Stimulated activated CD4-positive, alpha-beta T cell treated with anti-CD3 and anti-CD28 coated beads, TNF-alpha, amount 100 ng/mL, for 1 hour (primary cell): ENCODE results near the gene PTPRM.

Experiments
- DNase-seq, 3 donors: peaks; one replicate each; pipeline ENCODE4 v3.0.0-alpha.2; 2020; ENCODE audit warnings: low read depth in 3 of 3, low spot score in 1 of 3

The PTPRM gene

GRCh38 chr18:7663366-7664312 lies 96.5 kb downstream of the PTPRM start:
- DNase-seq = no peak

GRCh38 chr18:7666195-7666776 lies 99.2 kb downstream of the PTPRM start:
- no peak for DNase-seq

- no peak for DNase-seq
These were observed 101.3 kb downstream of the PTPRM start for GRCh38 chr18:7668392-7668791.

GRCh38 chr18:7669361-7669760 lies 102.2 kb downstream of the PTPRM start:
- DNase-seq = no peak

GRCh38 chr18:7671105-7671504 lies 104.0 kb downstream of the PTPRM start:
- no peak for DNase-seq

DNA sequence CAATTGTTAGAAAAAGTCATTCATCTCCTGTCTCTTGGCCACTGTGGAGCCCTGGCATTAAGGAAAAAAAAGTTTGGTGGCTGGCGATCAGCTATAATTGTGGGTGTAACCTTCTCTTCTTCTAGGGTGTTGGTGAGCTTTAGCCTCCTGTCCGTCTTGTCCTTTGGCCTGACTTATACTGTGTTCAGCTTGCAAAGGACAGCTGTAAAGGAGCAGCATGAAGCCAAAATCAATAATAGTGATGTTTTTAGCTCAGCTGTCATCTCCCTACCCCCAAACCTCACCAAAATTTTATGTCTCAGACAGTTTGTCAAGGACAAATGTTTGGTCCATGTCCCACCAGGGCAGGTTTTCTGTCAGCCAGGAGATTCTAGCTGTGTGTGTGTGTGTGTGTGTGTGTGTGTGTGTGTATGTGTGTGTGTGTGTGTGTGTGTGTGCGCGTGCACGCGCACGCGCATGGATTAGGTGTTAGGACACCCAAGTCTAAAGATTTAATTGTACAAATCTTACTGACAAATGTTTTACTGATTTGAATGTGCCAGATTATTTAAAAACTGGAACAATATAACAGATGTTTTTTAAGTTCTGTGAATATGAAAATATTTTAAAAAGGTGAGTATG lies 109.2 kb downstream of the PTPRM start:
- no peak for DNase-seq

DNA sequence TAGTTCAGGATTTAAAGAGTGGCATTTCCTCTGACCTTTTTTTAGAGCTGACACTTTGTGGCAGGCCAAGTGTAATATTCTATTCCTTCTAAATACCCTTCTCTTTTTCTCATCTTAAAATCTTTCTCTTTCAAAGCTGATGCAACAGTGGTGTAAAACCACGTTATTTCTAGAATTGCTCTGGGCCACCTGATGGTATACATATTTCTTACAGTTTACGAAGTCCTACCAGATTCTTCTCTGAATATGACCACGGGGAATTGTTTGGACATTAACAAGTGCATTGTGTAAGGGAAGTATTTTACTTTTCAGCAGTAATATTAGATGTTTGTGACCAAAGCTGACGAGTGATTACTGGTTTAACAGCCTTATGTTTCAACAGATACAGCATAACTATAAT lies 109.9 kb downstream of the PTPRM start:
- no peak for DNase-seq

DNA sequence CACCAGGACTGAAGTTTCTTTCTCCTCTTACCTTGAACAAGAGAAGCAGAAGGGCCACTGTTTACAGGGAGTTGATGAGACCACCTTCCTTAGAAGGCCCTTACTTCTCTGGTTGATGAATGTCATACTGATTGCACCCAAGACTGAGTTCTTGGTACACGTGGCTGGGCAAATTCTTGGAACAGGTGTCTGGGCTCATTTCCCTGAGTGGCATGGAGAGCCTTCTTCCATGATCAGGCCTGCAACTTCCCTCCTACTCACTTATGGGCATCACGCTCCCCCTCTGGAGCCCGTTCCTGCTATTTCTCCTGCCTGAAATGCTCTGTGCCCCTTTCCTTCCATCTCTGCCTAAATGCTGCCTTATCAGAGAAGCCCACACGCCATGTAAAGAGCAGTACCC lies 110.3 kb downstream of the PTPRM start:
- DNase-seq = no peak

GRCh38 chr18:7678389-7678788 lies 111.3 kb downstream of the PTPRM start:
- no peak for DNase-seq

GRCh38 chr18:7678801-7679200 lies 111.7 kb downstream of the PTPRM start:
- no peak for DNase-seq

- no peak for DNase-seq
These were observed 114.2 kb downstream of the PTPRM start for GRCh38 chr18:7681298-7681697.

- no peak for DNase-seq
These were observed 115.2 kb downstream of the PTPRM start for GRCh38 chr18:7682321-7682720.

DNA sequence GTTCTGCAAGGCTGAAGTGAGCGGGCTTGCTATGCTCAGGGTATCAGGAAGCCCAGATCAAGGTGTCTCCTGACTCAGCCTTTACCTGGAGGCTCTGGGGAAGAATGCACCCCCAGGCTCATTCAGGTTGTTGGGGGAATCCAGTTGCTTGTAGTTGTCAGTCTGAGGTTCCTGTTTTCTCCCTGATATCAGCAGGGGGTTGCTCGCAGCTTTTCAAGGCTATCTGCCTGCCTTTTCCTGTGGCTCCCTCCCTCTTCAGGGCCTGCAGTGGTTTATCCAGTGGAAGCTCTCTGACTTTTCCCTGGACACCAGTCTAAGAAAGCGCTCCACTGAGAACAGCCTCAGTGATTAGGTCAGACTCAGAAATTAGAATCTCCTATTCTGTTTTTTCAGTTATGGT lies 116.6 kb downstream of the PTPRM start:
- no peak for DNase-seq

DNA sequence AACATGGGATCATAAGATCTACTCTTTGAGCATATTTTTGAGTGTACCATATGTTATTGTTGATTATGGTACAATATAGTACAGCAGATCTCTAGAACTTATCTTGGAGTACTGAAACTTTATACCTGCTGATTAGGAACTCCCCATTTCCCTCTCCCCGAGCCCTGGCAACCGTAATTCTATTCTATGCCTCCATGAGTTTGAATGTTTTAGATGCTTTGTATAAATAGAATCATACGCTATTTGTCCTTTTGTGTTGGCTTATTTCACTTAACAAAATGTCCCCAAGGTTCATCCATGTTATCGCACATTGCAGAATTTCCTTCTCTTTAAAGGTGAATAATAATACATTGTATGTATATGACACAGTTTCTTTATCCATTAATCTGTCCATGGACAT lies 117.2 kb downstream of the PTPRM start:
- DNase-seq = no peak

- no peak for DNase-seq
These were observed 117.8 kb downstream of the PTPRM start for GRCh38 chr18:7684966-7685365.

DNA sequence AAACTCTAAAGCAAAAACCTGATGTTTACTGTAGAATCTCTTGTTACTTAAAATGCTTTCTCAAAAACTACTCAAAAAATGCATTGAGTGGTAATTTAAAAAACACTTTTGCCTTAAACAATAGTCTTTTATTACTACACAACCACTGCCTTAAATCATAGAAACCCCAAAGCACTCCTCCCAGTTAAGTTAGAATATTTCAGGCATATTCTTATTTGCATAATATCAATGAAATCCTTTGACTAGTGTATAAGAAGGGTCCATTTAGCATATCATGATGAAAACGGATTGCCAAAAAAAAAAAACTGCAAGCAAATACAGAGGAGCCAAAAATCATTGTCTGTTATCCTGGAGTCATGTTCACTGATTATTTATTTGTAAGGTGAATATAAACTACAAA lies 119.2 kb downstream of the PTPRM start:
- DNase-seq = no peak

DNA sequence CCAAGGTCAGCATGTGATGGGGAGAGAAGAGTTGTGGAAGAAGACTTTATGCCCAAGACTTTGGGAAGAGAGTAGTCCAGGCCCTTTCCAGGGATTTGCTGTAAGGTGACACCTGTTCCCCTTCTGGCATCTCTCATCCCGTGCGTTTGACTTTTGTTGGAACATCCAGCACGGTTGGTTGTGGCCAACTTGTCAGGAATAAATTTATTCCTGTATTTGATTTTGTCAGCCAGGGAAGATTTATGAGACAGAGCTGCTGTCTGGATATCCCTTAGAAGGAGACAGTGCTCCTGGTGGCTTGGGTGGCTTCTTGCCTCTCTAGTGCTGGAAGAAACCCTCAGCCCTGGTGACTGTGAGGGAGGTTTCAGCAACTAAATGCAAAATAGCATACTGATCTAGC lies 121.5 kb downstream of the PTPRM start:
- no peak for DNase-seq

DNA sequence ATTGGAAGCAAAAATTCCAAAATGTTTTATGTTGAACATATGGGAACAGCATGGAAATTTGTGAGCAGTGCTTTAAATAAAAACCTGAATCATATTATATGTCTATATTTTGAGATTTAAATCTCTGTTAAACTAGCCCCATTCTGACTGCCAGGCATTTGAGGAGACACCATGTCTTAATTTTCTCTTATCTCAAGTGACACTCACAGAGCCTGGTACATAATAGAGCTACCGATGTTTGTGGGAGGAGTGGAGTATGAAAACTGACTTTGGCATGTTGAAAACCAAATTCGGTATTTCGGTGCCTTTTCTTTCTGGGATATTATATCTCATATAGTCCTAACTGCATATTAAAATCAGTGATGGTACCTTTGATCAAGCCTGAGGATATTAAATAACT lies 124.1 kb downstream of the PTPRM start:
- no peak for DNase-seq

DNA sequence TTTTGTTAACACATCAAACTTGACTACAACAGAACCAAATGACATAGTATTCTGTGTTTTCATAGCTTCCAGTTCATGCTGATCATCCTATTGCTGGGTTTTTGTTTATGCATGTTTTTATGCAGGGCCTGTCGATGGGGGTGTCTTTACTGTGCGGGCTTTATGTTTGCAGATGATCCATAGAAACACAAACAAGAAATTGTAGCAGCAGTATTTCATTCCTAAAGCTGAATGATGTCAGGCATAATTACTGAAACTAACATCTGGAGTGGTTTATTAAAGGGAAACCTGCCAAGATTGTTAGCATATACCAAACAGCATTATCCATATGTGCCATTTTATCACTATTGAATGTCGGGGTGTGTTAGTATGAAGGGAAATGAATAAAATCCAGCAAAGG lies 129.7 kb downstream of the PTPRM start:
- DNase-seq = no peak

DNA sequence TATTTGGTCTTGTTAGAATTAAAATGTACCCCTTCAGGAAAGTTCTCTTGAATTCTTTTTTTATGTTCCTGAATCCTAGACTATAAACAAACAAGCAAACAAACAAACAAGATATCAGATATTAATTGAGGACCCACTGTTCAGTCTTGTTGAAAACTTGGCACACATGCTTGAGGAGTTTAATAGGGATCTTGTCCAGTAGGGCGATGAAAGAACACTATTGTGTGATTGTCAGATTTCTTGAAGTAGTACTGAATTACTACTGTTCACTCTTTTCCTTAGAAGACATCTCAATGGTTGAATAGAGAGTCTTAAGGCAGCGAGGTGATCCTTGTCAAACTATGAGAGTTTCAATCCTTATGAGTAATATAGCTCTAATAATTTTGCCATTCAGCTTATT lies 130.2 kb downstream of the PTPRM start:
- no peak for DNase-seq

DNA sequence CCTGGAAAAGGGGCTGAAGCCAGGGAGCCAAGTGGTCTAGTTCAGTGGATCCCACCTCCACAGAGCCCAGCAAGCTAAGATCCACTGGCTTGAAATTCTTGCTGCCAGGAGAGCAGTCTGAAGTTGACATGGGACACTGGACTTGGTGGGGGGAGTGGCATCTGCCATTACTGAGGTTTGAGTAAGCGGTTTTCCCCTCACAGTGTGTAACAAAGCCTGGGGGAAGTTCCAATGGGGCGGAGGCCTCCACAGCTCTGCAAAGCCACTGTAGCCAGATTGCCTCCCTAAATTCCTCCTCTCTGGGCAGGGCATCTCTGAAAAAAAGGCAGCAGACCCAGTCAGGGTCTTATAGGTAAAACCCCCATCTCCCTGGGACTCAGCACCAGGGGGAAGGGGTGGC lies 144.4 kb downstream of the PTPRM start:
- DNase-seq = no peak

DNA sequence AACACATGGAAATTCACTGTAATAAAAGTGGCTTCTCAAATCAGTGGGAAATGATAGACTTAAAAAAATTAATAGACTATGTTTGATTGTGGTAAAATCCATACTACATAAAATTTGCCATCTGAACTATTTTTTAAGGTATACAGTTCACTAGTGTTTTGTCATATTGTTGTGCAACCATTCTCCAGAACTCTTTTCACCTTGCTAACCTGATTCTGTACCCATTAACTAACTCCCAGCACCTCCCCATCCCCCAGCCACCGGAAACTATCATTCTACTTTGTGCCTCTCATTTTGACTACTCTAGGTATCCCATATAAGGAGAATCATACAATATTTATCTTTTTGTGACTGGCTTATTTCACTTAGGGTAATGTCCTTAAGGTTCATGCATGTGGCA lies 153.3 kb downstream of the PTPRM start:
- DNase-seq = no peak
